ENCODE measurements around the gene EPHA3.

EPHA3 gene

DNA sequence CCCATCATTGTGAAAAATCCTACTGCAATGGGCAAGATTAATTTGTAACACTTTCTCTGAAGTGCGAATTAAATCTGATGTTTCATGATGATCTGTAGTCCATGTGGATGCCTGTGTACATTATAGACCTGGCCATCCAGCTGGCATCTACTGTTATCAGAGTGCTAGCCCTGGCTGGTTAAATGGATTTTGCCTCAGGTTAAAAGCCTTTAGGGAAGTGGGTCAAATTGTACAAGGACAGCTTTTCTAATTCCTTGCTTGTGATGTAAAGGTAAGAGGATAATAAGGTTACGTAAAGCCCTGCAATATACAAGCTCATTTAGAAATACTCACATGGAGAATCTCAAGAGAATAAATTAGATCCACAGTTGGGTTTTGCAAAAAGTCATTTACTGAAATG is 138.2 kb downstream of the EPHA3 start:
- Histone ChIP-seq H3K4me3 (ENCODE audit: severe bottlenecking) (no peak overlapping the region), H3K27ac (ENCODE audit: poor library complexity, severe bottlenecking) (no peak overlapping the region), H3K4me1 (ENCODE audit: insufficient read depth, poor library complexity, severe bottlenecking) (no peaks in the 10 kb centered on the region), H3K36me3 (ENCODE audit: low read depth) (no peaks in the 10 kb centered on the region), H3K27me3 (ENCODE audit: insufficient read depth, poor library complexity, severe bottlenecking) (no peaks in the 10 kb centered on the region), H3K9me3 (ENCODE audit: severe bottlenecking) (no peaks in the 10 kb centered on the region)
- ATAC-seq (ENCODE audit: low read depth) (no peak), DNase-seq (ENCODE audit: low spot score) (no peak)
- TF ChIP-seq, protein P1, sequence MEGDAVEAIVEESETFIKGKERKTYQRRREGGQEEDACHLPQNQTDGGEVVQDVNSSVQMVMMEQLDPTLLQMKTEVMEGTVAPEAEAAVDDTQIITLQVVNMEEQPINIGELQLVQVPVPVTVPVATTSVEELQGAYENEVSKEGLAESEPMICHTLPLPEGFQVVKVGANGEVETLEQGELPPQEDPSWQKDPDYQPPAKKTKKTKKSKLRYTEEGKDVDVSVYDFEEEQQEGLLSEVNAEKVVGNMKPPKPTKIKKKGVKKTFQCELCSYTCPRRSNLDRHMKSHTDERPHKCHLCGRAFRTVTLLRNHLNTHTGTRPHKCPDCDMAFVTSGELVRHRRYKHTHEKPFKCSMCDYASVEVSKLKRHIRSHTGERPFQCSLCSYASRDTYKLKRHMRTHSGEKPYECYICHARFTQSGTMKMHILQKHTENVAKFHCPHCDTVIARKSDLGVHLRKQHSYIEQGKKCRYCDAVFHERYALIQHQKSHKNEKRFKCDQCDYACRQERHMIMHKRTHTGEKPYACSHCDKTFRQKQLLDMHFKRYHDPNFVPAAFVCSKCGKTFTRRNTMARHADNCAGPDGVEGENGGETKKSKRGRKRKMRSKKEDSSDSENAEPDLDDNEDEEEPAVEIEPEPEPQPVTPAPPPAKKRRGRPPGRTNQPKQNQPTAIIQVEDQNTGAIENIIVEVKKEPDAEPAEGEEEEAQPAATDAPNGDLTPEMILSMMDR (IDR thresholded peaks at IDR 0.05; ENCODE audit: poor library complexity, severe bottlenecking), result no peak

DNA sequence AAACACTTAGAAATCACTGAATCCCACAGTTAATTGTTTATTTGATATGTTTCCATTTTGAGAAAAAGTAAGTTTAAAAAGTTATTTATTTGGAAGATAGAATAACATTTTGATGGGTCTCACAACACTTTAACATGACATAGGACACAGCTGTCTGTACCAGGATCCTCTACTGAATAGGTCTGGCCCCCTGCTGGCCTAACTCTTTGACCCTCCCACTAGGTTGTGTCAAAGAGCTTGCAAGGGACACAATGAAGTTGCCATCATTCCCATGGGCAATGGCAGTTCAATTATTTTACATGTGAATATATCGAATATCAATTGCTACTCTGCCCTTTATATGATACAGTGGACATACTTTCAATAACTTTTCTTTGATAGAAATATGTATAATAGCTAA is 138.9 kb downstream of the EPHA3 start:
- Histone ChIP-seq H3K27me3 (ENCODE audit: insufficient read depth, poor library complexity, severe bottlenecking) (no peaks in the 10 kb centered on the region), H3K9me3 (ENCODE audit: severe bottlenecking) (no peaks in the 10 kb centered on the region), H3K4me3 (ENCODE audit: severe bottlenecking) (no peak overlapping the region), H3K27ac (ENCODE audit: poor library complexity, severe bottlenecking) (no peak overlapping the region), H3K4me1 (ENCODE audit: insufficient read depth, poor library complexity, severe bottlenecking) (no peaks in the 10 kb centered on the region), H3K36me3 (ENCODE audit: low read depth) (no peaks in the 10 kb centered on the region)
- ATAC-seq (ENCODE audit: low read depth) (no peak), DNase-seq (ENCODE audit: low spot score) (no peak)
- TF ChIP-seq, protein P1 (IDR thresholded peaks at IDR 0.05; ENCODE audit: poor library complexity, severe bottlenecking), result no peak

DNA sequence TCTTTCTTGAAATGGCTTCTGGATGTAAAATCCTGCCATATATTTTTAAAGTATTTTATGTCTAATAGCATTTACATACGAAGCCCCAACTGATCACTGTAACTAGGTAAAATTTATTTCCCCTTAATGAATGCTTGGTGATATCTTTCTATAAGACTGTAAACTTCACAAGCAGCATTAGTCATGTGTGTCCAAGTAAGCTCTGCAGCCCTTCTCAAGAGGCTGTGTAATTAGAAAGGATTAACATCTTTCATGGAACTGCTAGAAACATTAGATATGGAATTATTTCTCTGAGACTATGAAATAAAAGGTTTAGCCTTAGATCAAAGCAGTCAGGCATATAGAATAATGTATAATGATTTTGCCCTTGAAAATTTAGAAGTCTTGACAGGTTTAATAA is 143.3 kb downstream of the EPHA3 start:
- DNase-seq (ENCODE audit: low spot score), result no peak

DNA sequence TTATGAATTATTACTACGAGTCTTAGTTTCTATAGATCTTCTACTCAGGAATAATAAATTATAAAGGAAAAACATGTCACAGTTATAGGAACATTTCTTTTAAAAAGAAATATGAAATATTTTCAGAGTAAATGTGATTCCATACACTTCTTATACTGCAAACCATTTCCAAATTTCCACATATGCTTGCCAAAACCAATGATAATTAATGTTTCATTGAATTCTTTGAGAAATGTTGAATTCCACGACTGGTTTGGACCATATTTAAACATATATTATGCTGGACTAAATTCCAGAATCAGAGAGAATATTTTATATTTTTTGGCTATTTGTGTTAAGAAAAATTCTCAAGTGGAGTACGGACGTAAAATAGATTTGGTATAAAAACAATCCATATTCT is 144.6 kb downstream of the EPHA3 start:
- DNase-seq (ENCODE audit: low spot score) (no peak), ATAC-seq (ENCODE audit: low read depth) (no peak)
- TF ChIP-seq, protein P1 (IDR thresholded peaks at IDR 0.05; ENCODE audit: poor library complexity, severe bottlenecking), result no peak

More for the DNA sequence above, 143.3 kb downstream of the EPHA3 start:
- TF ChIP-seq, protein P1 (IDR thresholded peaks at IDR 0.05; ENCODE audit: poor library complexity, severe bottlenecking), result no peak
- no peak overlapping the region for H3K4me3 ChIP-seq (ENCODE audit: severe bottlenecking)
- no peaks in the 10 kb centered on the region for H3K27me3 ChIP-seq (ENCODE audit: insufficient read depth, poor library complexity, severe bottlenecking)
- no peak for ATAC-seq (ENCODE audit: low read depth)
- H3K36me3 ChIP-seq (ENCODE audit: low read depth), result no peaks in the 10 kb centered on the region
- no peaks in the 10 kb centered on the region for H3K9me3 ChIP-seq (ENCODE audit: severe bottlenecking)
- H3K27ac ChIP-seq (ENCODE audit: poor library complexity, severe bottlenecking), result no peak overlapping the region
- H3K4me1 ChIP-seq (ENCODE audit: insufficient read depth, poor library complexity, severe bottlenecking), result no peaks in the 10 kb centered on the region

DNA sequence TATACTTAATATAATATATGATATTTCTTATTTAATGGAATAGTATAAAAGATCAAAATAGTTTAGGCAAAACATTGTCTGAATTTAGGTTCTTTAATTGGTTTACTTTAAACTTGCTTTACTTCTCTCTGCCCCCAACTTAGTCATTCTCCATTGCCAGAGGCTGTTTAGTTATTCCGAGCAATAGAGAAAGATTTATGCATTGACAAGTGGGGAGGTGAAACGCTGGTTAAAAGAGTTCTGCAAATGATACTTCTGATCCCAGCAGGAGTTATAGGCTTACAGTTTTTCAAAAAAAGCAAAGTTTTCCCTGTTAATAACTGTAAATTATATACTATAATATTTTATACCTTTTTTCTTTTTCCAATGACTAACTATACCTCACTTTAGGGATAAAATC is 145.4 kb downstream of the EPHA3 start:
- DNase-seq (ENCODE audit: low spot score), result no peak
- H3K4me3 ChIP-seq (ENCODE audit: severe bottlenecking), result no peak overlapping the region
- H3K27ac ChIP-seq (ENCODE audit: poor library complexity, severe bottlenecking), result no peak overlapping the region
- H3K9me3 ChIP-seq (ENCODE audit: severe bottlenecking), result no peaks in the 10 kb centered on the region
- no peaks in the 10 kb centered on the region for H3K27me3 ChIP-seq (ENCODE audit: insufficient read depth, poor library complexity, severe bottlenecking)
- no peaks in the 10 kb centered on the region for H3K36me3 ChIP-seq (ENCODE audit: low read depth)
- TF ChIP-seq, protein P1 (IDR thresholded peaks at IDR 0.05; ENCODE audit: poor library complexity, severe bottlenecking), result no peak
- H3K4me1 ChIP-seq (ENCODE audit: insufficient read depth, poor library complexity, severe bottlenecking), result no peaks in the 10 kb centered on the region
- ATAC-seq (ENCODE audit: low read depth), result no peak

More for the DNA sequence above, 144.6 kb downstream of the EPHA3 start:
- no peaks in the 10 kb centered on the region for H3K9me3 ChIP-seq (ENCODE audit: severe bottlenecking)
- H3K36me3 ChIP-seq (ENCODE audit: low read depth), result no peaks in the 10 kb centered on the region
- no peaks in the 10 kb centered on the region for H3K27me3 ChIP-seq (ENCODE audit: insufficient read depth, poor library complexity, severe bottlenecking)
- H3K4me1 ChIP-seq (ENCODE audit: insufficient read depth, poor library complexity, severe bottlenecking), result no peaks in the 10 kb centered on the region
- H3K27ac ChIP-seq (ENCODE audit: poor library complexity, severe bottlenecking), result no peak overlapping the region
- no peak overlapping the region for H3K4me3 ChIP-seq (ENCODE audit: severe bottlenecking)
